Skin of body (tissue), 2 donors: ENCODE data around the gene PIR. TPM values are rescaled to one million over a fixed set of nuclear protein-coding genes. Genes with fewer than 3 reads are reported as not detected.

Experiments
- DNase-seq: peaks from one replicate; lab custom pipeline; 2025; lab: John Stamatoyannopoulos, UW
- total RNA-seq: library from RNA; depleted of rRNA; stranded (reverse); fragments of >200 nt; gene quantifications from one replicate; pipeline ENCODE4 v1.2.3, GENCODE V29; 2014

PIR gene
- total RNA-seq, 1 donor from 2014 or later, result 4.6 TPM

DNA sequence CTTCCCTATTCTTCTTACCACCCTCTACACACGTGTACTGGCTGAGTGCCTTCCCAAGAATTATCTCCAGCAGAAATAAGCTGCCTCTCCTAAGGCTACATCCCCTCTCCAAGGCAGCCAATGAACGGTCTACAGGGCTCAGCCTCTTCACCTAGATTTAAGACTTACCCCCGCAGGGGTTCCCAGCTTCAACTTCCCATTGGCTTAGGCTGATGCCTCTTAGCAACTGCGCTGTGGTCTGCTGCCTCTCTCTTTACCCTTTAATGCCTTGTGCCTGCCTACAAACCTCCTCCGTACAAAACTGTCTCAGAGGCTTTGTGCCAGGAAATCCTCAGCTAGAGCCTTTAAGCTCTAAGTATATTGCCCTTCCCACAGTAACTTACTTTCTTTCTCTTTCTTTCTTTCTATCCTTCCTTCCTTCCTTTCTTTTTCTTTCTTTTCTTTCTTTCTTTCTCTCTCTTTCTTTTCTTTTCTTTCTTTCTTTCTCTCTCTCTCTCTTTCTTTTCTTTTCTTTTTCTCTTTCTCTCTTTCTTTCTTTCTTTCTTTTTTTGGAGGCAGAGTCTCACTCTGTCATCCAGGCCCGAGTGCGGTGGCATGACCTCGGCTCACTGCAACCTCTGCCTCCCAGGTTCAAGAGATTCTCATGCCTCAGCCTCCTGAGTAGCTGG is 142.7 kb downstream of the PIR start:
- no peak for DNase-seq

DNA sequence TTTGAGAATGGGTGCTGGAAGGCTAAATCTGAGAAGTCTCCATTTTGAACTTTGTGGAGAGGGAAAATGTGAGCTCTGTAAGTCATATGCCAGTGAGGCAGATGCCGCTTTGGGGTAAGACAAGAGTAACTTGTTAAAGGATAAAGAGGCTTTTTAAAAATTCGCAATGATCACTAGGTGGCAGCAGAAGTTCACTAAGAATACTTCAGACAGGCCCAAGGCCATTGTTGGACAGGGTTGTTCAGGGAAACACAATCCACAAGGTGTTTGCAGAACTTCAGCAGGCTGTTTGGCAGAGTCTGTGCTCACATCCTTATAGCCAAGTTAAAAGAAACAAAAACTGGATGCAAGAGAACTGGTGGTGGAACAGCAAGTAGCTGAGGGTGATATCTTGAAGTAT is 144.1 kb downstream of the PIR start:
- DNase-seq, result peak; percentile 54

DNA sequence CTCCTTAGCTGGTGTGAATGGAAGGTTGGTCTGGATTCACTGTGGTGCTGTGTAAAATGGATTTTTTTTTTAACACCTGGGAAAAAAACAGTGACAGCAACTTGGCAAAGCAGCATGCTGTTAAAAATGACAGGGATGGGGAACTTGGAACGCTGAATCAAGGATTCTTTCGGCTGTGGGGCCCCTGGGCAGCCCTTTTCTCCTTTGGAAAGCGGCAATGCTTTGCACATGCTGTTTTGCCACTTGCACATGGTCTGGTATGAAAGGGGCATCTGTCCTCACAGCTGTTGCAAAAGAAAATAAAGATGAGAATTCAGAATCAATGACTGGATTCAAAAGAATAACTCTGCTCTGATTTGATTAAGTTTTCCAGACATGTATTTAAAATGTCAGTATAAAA is 147.2 kb downstream of the PIR start:
- no peak for DNase-seq

DNA sequence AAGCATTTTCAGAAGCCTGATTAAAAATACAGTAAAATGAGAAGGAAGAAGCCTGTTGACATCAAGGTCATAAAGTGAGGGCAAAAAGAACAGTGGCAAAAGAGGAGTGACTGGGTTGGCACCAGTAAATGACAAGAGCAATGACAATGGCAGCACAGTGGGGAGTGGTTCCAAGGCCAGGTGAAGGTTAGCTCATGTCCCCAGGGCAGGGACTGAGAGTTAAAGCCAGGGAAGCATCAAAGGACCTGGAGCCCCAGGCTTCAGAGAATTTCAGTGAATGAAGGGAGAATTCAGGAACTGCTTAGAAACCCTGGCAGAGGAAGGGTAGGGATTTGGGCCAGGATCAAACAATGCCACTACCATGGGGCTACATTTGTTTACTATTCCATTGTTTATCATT is 149.0 kb downstream of the PIR start:
- DNase-seq, result no peak

DNA sequence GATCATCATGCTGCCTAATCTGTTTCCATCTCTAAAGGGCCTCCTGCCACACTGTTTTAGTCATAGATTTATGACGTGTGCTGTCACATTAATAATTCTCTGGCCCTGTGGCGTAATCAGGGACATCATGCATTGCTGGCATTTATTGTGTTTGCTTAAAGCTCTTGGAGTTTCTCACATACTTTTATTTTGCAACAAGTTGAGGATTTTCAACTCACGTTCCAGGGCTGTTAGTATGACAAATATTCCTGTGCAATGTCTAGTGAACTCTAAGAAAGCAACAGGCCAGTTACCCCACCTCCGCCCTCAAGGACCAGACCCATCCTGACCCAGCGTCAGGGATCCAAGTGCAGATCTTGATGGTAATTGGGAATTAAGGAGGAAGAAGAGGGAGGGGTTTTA is 150.1 kb downstream of the PIR start:
- no peak for DNase-seq

DNA sequence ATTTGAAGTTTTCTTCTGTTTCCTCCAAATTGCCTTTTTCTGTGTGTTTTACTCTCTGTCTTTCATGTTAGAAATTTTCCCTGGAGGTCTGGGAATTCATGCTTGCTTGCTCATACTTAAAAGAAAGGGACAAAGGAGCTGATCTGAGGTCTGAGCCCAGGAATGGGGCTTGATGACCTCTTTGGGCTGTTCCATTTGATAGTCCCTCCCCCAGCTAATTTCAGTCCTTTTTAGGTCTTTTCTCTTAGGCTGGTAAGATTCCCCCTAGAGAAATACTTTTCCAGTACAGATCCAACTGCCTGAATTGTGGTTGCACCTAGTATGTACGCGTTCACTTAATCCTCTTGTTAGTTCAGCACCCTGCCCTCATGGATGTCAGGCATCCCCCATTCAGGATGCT is 152.3 kb downstream of the PIR start:
- no peak for DNase-seq

DNA sequence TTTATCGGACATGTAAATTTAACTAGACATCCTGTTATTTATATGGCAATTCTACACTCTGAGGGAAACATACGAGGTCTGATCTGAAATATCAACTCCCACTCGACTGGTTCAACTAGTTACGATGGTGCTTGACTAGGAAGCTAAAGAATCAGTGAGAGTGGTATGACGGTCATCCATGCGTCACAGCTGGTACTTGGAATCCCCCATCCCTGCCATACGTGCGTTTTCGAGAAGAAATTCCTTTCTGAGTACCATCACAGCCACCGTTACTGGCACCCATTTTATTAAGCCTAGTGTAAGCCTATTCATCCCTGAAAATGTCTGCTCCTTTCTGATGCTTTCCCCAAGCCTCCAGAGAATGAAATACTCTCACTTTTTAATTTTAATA is 157.1 kb downstream of the PIR start:
- peak; percentile 41 for DNase-seq

DNA sequence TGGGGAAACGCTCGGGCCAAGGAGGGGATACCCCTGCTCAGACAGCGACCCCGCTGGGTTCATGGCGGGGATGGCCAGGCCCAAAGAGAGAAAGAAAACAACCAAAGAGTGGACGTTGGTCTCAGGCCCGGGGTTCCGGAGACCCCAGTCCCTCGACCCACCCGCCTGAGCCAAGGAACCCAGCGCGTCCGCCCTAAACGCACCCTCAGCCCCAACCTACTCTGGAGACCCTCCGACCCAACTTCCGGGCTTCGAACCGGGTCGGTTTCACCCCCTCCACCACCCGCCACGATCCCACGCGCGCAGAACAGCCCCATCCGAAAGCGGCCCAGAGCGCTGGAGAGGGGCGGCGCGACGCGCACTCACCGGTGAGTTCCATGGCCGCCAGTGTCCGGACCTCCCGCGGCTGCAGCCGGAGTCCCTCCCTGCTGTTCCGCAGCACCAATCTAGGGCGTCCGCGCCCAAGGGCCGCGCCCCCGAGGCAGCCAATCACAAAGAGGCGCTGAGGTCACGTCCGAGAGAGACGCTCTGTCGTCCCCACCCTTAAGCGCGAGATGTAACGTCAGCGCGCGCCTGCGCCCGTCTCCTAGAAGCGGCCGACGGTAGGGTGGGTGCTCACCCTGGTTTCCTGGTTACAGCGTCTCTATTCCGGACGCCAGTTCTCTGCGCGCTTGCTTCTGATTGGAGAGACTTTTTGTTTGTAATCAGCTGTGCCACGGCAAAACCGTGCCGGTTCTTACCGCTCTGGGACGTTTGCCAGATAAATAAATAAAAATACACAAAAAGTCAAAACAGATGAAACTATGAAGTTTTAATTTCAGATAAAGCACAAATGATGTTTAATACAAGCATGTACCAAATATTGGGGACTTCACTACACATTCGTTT is 157.8 kb downstream of the PIR start, which contains the start of gene PIGA:
Gene PIGA, minus strand, starts transcription at position 389 of the 888 bp plus-strand sequence. CDS start 3,593 bp downstream, outside the sequence.
- DNase-seq, result peak; percentile 92

Other genes with a start within 250 kb of the PIR start
- 1.7 TPM for gene ASB9, start 223.2 kb downstream of the PIR start, total RNA-seq
- gene ASB11, start 177.7 kb downstream of the PIR start, total RNA-seq, result 4.8 TPM
- 22.2 TPM for gene PIGA, start 157.8 kb downstream of the PIR start, total RNA-seq
- 2.6 TPM for gene VEGFD, start 108.9 kb downstream of the PIR start, total RNA-seq
- gene BMX, start 7.5 kb upstream of the PIR start, total RNA-seq, result 2.6 TPM
- not detected for gene ACE2, start 107.6 kb upstream of the PIR start, total RNA-seq
- 0.69 TPM for gene CLTRN, start 171.5 kb upstream of the PIR start, total RNA-seq
- 20.1 TPM for gene CA5B, start 244.9 kb upstream of the PIR start, total RNA-seq